ENCODE data around the gene ULBP1. TPM values are rescaled to one million over a fixed set of nuclear protein-coding genes. Genes with fewer than 3 reads are reported as not detected.
"Not testable (repeated sequence)": the region's sequence is repeated elsewhere in the genome, so short reads cannot be mapped to it uniquely, and the experiment has no call there.

The ULBP1 gene
- total RNA-seq, 1 donor from 2014 or later = 0.11 TPM

DNA sequence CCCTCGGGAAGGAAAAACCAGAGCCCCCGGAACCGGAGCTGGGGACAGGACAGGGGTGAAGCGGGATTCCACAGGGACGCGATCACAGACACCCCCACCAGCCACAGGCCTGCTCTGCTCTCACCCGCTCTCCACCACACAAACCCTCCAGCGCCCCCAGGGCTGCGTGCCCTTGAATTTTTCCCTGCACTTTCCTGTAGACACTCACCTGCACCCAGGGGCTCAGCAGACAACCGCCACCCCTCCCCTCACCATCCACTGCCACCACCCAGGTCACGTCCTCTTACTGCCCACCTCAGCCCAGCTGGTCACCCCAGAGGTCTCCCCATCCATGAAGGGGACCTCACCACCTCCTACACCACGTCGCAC lies 21.3 kb upstream of the ULBP1 start:
- Histone ChIP-seq H3K79me2 (ENCODE audit: low read depth) (no peaks in the 10 kb centered on the region), H3K9me3 (ENCODE audit: low read depth) (no peaks in the 10 kb centered on the region), H3K4me2 (peak overlapping the region; percentile 91), H3K27ac (no peak overlapping the region), H3K4me3 (peak overlapping the region; percentile 57), H2AFZ (replicated peaks) (peak overlapping the region; percentile 75), H4K20me1 (ENCODE audit: low read depth) (peaks cover 19% of the 10 kb centered on the region), H3K4me1 (peaks cover 5% of the 10 kb centered on the region), H3K27me3 (peaks cover 92% of the 10 kb centered on the region), H3K9ac (no peak overlapping the region), H3F3A (ENCODE audit: low read depth) (no peaks in the 10 kb centered on the region), H3K36me3 (no peaks in the 10 kb centered on the region)
- Mint-ChIP-seq H3K4me1 (peaks cover 7% of the 10 kb centered on the region), H3K27me3 (ENCODE audit: insufficient read depth, low read depth) (peaks cover 72% of the 10 kb centered on the region), H3K9me3 (peaks cover 3% of the 10 kb centered on the region), H3K27ac (no peak overlapping the region), H3K4me3 (peak overlapping the region; percentile 91), H3K36me3 (no peaks in the 10 kb centered on the region)
- no peak for TF ChIP-seq EZH2 (IDR thresholded peaks at IDR 0.05)
- TF ChIP-seq CTCF (IDR thresholded peaks at IDR 0.05) = no peak
- no peak for TF ChIP-seq EZH2phosphoT487 (IDR thresholded peaks at IDR 0.05)
- DNase-seq (ENCODE audit: low spot score) = no peak

GRCh38 chr6:149943321-149943720 lies 20.4 kb upstream of the ULBP1 start:
- Histone ChIP-seq H3K27me3 (peaks cover 90% of the 10 kb centered on the region), H4K20me1 (ENCODE audit: low read depth) (peaks cover 19% of the 10 kb centered on the region)
- H3K4me1 Mint-ChIP-seq; H3K9me3 Mint-ChIP-seq; H3F3A ChIP-seq (ENCODE audit: low read depth); H3K79me2 ChIP-seq (ENCODE audit: low read depth); H2AFZ ChIP-seq (replicated peaks); H3K9me3 ChIP-seq (ENCODE audit: low read depth); H3K4me1 ChIP-seq; H3K27ac ChIP-seq; DNase-seq (ENCODE audit: low spot score); H3K27ac Mint-ChIP-seq; H3K36me3 ChIP-seq; H3K9ac ChIP-seq; H3K4me3 ChIP-seq; H3K4me2 ChIP-seq; H3K36me3 Mint-ChIP-seq: not testable (repeated sequence)
- Mint-ChIP-seq H3K4me3 (peak overlapping the region; percentile 91), H3K27me3 (ENCODE audit: insufficient read depth, low read depth) (peaks cover 69% of the 10 kb centered on the region)

GRCh38 chr6:149945276-149945675 lies 18.5 kb upstream of the ULBP1 start:
- not testable (repeated sequence) for H3K9me3 ChIP-seq (ENCODE audit: low read depth); H3K79me2 ChIP-seq (ENCODE audit: low read depth); H3K4me3 ChIP-seq; H3K27ac Mint-ChIP-seq; H2AFZ ChIP-seq (replicated peaks); H3K9me3 Mint-ChIP-seq; H3K4me1 Mint-ChIP-seq; H3K36me3 Mint-ChIP-seq; H3F3A ChIP-seq (ENCODE audit: low read depth); DNase-seq (ENCODE audit: low spot score); H3K36me3 ChIP-seq; H3K4me3 Mint-ChIP-seq; H3K4me2 ChIP-seq; H3K27ac ChIP-seq; H4K20me1 ChIP-seq (ENCODE audit: low read depth); H3K4me1 ChIP-seq; H3K9ac ChIP-seq
- peaks cover 65% of the 10 kb centered on the region for H3K27me3 Mint-ChIP-seq (ENCODE audit: insufficient read depth, low read depth)
- H3K27me3 ChIP-seq = peaks cover 90% of the 10 kb centered on the region

- not testable (repeated sequence) for H3K36me3 Mint-ChIP-seq; H3K9ac ChIP-seq; DNase-seq (ENCODE audit: low spot score); H3K4me3 ChIP-seq; H3K36me3 ChIP-seq; H3K4me1 Mint-ChIP-seq; H3K27ac Mint-ChIP-seq; H3K9me3 ChIP-seq (ENCODE audit: low read depth); H3K4me1 ChIP-seq; H3K27ac ChIP-seq; H3F3A ChIP-seq (ENCODE audit: low read depth); H3K79me2 ChIP-seq (ENCODE audit: low read depth); H2AFZ ChIP-seq (replicated peaks); H3K4me2 ChIP-seq; H4K20me1 ChIP-seq (ENCODE audit: low read depth); H3K9me3 Mint-ChIP-seq; H3K4me3 Mint-ChIP-seq
- peaks cover 65% of the 10 kb centered on the region for H3K27me3 Mint-ChIP-seq (ENCODE audit: insufficient read depth, low read depth)
- peaks cover 90% of the 10 kb centered on the region for H3K27me3 ChIP-seq
These were observed 17.1 kb upstream of the ULBP1 start for GRCh38 chr6:149946631-149947030.

GRCh38 chr6:149947533-149947932 lies 16.2 kb upstream of the ULBP1 start:
- not testable (repeated sequence) for H4K20me1 ChIP-seq (ENCODE audit: low read depth); H3K9me3 Mint-ChIP-seq; H2AFZ ChIP-seq (replicated peaks); H3K79me2 ChIP-seq (ENCODE audit: low read depth); H3K4me3 Mint-ChIP-seq; H3K36me3 Mint-ChIP-seq; H3F3A ChIP-seq (ENCODE audit: low read depth); H3K27ac ChIP-seq; H3K4me1 ChIP-seq; H3K9ac ChIP-seq; H3K9me3 ChIP-seq (ENCODE audit: low read depth); H3K36me3 ChIP-seq; H3K4me2 ChIP-seq; H3K4me1 Mint-ChIP-seq; DNase-seq (ENCODE audit: low spot score); H3K27ac Mint-ChIP-seq; H3K4me3 ChIP-seq
- H3K27me3 ChIP-seq = peaks cover 90% of the 10 kb centered on the region
- peaks cover 66% of the 10 kb centered on the region for H3K27me3 Mint-ChIP-seq (ENCODE audit: insufficient read depth, low read depth)

All from neural progenitor cell (in vitro differentiated cells).